Measurements from ENCODE around the gene DNAJC16.

DNAJC16 gene

GRCh38 chr1:15624133-15624714 lies 97.6 kb downstream of the DNAJC16 start:
- DNase-seq: no peak

GRCh38 chr1:15625056-15625917 lies 98.6 kb downstream of the DNAJC16 start:
- DNase-seq: no peak

Measured in eye (tissue), 1 donor.